Hematopoietic multipotent progenitor cell treated with erythropoietin and hydrocortisone succinate and interleukin-3 and kit ligand, for 15 days (in vitro differentiated cells): ENCODE results near the gene PPIAL4G.
"Not testable (repeated sequence)": the region's sequence is repeated elsewhere in the genome, so short reads cannot be mapped to it uniquely, and the experiment has no call there.

Experiments used
- DNase-seq: peaks from one replicate; pipeline ENCODE4 v3.0.0-alpha.2; 2015; ENCODE audit warnings: low spot score

PPIAL4G gene

DNA sequence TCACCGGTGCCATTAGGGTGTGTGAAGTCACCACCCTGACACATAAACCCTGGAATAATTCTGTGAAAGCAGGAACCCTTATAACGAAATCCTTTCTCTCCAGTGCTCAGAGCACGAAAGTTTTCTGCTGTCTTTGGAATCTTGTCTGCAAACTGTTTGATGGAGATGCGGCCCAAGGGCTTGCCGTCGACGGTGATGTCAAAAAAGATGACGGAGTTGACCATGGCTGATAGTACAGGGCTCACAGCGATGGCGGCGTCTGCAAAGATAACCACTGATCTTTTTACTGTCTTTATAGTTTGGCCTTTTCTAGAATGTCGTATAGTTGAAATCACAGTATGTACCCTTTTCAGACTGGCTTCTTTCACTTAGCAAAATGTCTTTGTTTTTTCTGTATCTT lies at the start of gene PPIAL4G:
Gene PPIAL4G, minus strand, starts transcription at position 274 of the 400 bp plus-strand sequence. Its CDS starts 50 bp downstream, at position 224.
- DNase-seq = not testable (repeated sequence)

DNA sequence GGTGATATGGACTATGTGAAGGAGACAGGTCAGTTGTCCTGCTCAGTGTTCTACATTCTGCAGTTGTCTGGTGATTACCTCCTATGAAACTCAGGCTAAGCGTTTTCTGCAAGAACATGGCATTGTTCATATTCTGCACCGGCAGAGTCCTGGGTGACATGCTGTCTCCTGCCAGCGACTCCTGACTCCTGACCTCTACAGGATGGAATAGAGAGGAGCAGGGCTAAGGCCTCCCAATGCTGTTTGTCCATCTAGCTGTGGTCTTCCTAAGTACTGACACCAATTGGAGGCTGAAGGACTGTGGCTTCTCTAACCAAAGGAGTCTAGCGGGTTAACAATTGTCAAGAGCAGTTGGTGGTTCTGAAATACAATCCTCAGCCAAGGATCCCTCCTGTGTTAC lies 49.1 kb upstream of the PPIAL4G start:
- DNase-seq = not testable (repeated sequence)

DNA sequence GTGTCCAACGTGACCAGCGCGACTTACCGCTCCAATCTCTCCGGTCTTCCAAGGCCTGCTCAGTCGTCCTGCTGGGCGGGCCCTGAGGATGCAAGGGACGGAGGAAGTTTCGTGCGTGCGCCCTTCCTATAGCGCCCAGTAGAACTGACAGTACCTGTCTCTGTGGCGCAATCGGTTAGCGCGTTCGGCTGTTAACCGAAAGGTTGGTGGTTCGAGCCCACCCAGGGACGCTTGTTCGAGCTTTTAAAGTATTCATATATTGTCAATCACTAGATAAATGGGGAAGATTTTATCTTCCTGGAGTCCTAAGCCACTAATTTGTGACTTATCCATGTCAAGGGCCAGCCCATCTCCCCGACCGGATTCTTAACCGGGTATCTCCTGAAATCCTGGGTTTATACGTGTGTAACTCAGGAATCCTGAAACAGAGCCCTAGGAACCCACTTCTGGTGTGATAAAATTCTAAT lies 46.0 kb upstream of the PPIAL4G start:
- DNase-seq = not testable (repeated sequence)

DNA sequence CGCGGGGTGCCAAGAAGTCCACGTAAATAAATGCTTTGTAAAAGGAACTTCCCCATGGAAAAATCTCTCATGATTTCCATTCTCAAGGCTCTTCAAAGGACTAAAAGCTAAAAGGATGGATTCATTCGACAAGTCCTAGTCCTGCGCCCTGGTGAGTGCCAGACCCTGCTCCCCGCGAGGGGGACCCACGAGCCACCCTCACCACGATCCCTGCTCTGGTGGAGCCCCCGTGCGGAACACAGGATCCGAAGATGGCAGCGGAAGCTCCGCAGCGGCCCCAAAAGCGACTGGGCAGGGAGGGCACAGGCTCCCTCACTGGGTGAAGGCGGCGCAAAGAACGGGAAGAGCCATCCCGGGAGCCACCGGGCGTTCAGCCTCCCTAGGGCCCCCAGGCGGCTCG lies 45.5 kb upstream of the PPIAL4G start:
- DNase-seq = not testable (repeated sequence)

DNA sequence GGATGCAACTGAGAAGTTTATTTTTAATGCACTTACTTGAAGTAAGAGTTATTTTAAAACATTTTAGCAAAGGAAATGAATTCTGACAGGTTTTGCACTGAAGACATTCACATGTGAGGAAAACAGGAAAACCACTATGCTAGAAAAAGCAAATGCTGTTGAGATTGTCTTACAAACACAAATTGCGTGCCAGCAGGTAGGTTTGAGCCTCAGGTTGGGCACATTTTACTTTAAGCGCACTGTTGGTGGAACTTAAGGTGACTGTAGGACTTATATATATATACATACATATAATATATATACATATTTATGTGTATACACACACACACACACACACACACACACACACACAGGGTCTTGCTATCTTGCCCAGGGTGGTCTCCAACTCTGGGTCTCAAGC lies 43.5 kb upstream of the PPIAL4G start:
- DNase-seq = not testable (repeated sequence)

DNA sequence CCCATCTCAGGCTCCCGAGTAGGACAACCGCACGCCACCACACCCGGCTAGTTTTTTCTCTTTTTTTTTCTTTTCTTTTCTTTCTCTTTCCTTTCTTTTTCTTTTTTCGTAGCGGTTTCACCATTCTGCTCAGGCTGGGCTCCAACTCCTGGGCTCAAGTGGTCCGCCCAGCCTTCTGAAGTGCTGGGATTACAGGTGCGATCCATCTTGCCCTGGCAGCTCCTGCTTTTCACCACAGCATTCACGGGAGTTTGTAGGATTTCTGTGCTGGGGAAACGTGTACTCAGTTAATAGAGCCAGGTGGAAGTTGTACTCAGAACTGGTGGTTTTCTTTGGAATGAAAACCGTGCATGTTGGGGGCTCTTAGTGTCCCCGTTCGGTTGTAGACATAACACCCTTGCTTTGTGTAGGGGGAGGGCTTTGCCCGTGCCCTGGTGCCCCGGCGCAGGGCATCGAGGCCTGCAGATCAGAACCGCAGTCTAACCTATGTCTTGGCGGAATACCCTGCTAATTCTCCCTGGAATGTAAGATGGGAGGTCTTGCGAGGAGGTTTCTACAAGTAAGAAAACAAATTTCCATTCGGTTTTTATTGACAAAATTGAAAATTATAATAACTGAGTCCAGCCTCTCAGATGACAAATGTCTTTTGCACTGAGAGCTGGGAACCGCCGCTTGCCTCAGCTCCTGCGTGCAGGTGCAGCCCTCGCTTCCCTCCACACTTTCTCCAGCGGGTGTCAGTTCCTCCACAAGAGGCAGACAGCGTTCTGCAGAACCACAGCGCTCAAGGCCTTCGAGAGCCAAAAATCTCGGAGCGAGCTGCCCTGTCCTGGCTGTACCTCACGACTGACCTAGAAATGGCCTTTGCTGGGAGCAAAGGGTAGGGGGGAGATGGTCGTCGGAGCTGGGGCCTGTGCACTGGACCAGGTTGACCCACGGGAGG lies 40.4 kb upstream of the PPIAL4G start:
- DNase-seq = not testable (repeated sequence)

DNA sequence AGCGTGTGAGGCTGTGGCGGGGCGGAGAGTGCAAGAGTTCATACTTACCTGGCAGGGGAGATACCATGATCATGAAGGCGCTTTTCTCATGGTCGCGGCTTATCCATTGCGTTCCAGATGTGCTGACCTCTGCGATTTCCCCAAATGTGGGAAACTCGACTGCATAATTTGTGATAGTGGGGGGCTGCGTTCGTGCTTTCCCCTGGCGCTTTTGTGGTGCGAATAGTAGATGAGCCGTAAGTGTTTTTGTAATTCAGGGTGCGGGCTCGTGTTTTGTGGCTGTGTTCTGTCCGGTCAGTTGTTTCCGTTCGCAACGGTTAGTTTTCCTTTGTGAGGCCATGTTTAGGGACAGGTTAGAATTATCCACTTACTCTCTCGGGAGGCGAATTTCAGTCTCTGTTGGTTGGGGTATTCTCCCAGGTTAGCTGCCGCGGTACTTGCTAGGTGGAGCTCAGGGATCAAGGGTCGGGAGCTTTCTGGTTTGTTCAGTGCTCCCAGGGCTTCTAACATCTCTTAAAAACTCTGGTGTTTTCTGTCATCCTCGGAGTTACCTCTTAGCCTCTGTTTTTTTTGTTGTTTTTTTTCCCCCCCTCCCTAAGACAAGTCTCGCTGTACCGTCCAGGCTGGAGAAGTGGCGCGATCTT lies 39.6 kb upstream of the PPIAL4G start:
- peak; percentile 77 for DNase-seq

DNA sequence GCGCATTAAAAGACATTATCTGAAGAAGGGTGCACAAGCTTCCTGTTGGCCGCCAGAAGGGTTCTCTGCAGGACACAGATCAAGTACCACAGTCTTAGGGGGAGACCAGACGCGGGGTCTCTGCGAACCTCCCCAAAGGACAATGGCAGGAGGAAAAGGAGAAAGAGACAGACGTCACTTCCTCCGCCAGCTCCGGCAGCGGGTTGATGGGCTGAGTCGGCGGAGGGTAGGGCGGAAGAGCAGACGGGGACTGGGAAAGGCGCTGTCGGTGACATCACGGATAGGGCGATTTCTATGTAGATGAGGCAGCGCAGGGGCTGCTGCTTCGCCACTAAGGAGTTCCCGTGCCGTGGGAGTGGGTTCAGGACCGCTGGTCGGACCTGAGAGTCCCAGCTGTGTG lies 39.0 kb upstream of the PPIAL4G start:
- peak; percentile 72 for DNase-seq

DNA sequence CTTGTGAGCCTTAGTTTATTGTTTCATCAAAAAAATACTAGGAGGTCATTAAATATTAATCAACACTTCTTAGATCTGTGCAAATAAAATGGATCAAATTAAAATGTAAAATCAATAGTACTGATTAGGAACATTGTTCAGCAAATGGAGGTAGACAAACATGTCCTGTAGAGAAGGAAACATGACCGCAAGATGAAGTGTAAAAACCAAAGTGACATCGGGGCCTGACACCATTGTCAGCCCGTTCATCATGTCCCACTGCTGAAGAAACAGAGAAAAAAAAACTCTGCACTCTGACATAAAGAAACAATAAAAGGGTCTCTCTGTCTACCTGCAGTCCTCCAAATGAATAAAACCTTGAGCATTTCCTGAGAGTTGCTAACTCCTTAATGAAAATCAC lies 31.2 kb upstream of the PPIAL4G start:
- not testable (repeated sequence) for DNase-seq

DNA sequence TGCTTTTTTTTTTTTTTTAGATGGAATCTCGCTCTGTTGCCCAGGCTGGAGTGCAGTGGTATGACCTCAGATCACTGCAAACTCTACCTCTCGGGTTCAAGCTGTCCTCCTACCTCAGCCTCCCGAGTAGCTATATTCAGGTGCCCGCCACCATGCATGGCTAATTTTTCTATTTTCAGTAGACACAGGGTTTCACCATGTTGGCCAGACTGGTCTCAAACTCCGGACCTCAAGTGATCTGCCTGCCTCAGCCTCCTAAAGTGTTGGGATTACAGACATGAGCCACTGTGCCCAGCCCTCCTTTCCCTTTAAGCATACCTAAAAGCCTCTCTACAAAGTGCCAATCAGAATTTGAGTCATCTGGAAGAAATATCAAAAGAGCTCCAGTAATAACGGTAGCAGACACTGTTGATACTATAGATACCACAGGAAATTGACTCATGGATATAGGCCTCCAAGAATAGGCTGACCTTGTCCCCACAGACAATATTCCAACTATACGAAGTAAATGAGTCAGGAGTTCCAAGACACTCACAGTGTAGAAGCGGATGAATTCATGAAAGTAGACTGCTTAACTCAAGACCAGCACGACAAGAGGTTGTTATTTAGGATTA lies 29.6 kb upstream of the PPIAL4G start:
- not testable (repeated sequence) for DNase-seq

DNA sequence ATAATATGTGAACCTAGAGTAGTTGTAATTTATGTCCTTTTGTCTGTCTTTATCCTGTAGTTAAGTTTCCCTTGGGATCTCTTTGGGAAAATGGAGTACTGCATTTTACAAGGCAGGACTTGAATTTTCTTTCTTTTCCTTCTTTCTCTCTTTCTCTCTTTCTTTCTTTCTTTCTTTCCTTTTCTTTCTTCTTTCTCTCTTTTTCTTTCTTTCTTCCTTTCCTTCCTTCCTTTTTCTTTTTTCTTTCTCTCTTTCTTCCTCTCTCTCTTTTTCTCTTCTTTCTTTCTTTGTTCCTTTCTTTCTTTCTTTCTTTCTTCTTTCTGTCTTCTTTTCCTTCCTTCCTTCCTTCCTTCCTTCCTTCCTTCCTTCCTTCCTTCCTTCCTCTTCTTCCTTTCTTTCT lies 10.8 kb upstream of the PPIAL4G start:
- DNase-seq = not testable (repeated sequence)

DNA sequence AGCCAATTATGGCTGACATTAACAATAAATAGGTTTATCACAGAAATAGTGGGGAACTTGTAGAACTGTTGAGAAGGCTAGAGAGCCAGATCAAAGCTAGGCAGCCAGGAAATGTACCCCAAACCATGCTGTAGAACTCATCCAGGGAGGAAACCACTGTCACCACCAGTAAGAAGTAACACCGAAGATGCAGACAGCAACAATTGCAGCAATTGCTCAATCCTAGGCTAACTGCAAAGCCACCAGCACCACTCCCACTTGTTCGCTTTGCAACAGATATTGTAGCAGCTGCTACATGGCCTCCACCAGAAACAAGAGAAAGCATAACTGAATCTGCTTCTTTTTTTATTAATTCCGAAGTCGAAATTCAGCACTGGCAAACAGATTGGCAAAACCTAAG lies 2.0 kb downstream of the PPIAL4G start:
- not testable (repeated sequence) for DNase-seq

DNA sequence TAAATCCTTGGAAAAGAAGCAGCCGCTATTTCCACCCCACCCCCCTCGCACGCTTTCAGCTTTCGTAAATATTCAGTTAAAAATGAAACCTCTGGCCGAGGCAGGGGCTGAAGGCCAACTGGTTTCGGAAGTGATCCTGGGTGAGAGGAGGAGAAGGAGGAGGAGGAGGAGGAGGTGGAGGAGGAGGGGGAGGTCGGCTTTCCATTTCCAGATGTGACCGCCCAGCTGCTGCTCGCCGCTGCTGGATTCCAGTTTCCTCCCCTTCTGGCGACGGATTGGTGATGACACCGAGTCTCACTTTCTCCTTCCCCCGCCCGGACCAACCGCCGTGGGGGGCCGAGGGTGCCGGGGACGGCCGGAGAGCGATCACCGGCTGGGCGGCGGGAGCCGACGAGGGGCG lies 23.4 kb downstream of the PPIAL4G start:
- not testable (repeated sequence) for DNase-seq

DNA sequence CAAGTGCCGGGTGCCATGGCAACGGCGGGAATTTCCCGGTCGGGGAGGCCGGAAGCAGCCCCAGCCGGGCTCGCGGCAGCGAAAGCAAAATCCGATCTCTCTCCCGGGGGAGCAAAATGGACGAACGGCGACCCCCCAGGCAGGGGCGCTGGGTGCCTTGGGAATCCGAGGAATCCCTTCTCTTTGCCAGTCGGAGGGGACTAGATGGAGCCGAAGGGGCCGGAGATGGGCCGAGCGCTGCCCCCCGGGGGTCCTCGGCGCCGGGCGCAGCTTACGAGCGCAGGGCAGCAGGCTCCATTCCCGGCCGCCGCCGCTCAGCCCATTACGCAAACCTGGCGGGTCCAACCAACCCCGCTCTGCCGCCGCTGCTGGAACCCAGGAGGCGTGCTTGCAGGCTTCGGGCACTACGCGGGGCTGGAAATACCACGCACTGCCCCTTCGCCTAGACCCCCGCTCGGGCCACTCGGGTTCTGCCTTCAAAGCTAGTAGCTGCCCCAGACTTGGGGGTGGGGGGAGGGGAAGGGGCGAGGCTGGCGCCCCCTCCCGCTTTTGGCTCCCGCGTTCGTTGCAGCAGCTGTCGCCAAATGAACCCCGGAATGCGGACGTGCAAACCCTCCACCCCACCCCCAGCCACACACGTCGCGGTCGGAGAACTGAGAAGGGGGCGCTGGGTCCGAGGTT lies 24.1 kb downstream of the PPIAL4G start:
- DNase-seq = not testable (repeated sequence)

DNA sequence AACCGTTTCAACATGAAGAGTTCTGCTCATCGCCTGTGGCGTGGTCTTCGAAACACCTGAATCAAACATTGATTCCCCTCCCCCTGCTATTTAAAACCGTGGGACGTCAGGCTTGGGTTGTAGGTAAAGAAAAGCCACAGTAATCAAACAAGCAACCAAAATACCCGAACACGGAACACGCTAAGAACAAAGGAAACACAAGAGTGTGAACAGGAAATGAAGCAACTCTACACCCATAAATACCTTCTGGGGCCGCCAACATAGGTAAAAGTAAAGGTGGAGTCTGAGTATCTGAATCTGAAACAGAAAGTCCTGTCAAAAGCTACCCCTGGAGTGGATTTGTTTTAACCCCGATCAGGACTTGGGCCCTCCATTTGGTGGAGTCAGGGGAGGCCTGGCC lies 24.7 kb downstream of the PPIAL4G start:
- DNase-seq = not testable (repeated sequence)

DNA sequence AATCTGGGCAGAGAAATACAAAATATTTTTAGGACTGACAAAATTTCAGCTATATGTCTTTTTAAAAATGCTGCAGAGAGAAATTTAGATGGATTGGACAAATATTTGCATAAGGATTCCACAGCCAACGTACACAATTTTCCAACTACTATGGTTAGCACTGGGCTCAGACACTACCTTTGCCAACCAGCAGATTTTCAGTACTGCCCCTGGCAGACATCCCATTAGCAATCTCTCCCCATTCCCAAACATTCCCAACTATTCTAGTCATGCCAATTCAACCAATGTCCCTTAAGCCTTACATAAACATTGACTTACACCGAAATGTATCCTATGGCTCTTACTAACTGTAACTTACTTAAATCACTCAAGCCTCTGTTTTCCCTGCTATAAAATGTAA lies 30.3 kb downstream of the PPIAL4G start:
- DNase-seq = not testable (repeated sequence)

DNA sequence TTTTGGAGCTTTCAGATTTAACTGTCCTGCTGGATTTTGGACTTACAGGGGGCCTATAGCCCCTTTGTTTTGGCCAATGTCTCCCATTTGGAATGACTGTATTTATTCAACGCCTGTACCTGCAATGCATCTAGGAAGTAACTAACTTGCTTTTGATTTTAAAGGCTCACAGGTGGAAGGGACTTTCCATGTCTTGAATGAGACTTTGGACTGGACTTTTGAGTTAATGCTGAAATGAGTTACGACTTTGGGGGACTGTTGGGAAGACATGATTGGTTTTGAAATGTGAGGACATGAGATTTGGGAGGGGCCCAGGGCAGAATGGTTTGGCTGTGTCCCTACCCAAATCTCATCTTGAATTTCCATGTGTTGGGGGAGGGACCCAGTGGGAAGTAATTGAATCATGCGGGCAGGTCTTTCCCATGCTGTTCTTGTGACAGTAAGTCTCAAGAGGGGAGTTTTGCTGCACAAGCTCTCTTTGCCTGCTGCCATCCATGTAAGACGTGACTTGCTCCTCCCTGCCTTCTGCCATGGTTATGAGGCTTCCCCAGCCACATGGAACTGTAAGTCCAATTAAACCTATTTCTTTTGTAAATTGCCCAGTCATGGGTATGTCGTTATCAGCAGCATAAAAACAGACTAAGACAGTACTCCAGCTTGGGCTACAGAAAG lies 43.3 kb downstream of the PPIAL4G start:
- DNase-seq = not testable (repeated sequence)

DNA sequence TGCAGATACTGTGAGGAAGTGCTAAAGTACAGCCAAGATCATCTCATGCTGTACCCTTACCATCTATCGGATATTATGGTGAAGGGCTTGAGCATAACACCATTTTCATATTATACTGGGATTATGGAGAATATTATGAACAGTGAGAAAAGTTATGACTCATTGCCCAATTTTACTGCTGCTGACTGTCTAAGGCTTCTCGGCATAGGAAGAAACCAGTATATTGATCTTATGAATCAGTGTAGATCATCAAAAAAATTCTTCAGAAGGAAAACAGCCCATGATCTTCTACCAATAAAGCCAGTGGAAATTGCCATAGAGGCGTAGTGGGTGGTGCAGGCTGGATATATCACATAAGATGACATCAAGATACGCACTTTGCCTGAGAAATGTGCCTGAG lies 47.7 kb downstream of the PPIAL4G start:
- DNase-seq = no peak

DNA sequence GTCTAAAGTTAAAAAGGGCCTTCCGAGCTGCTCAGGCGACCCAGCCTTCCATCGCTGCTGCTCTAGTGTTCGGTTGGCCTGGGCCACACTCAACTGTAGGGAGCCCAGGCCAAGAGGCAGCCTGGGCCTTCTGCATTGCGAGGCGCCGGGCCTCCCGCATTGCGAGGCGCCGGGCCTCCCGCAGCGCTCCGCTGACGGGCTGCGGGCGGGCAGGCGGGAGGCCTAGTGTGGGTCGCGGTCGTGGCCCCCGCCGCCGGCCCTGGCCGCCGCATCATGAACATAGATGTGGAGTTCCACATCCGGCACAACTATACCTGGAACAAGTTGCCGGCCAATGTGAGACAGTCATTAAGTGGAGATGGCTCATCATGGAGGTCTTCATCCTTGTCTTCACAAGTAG lies 48.3 kb downstream of the PPIAL4G start:
- DNase-seq = no peak

DNA sequence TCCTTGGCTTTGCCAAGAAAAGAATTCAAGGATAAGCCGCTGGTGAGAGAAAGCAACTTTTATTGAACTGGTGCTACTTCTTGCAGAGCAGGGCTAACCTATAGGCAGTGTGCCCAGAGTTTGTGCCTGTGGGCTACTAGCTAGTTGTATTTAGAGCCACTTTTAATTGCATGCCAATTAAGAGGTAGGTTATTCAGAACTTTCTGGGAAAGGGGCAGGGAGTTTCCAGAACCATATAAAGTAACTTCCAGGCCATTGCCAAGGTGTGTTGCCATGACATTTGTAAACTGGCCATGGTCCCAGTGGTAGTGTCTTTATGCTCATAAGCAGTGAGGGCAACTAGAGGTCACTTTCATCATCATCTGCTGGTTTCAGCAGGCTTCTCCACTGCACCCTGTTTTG lies 50.2 kb downstream of the PPIAL4G start:
- not testable (repeated sequence) for DNase-seq
